Measurements from ENCODE around the gene PRKD1. TPM values are rescaled to one million over a fixed set of nuclear protein-coding genes. Genes with fewer than 3 reads are reported as not detected.

Gene PRKD1
- total RNA-seq, 1 donor from 2014 or later = 0.53 TPM

- H3K27me3 ChIP-seq (ENCODE audit: control insufficient read depth, insufficient read depth, low read length) = no peaks in the 10 kb centered on the region
- H3K36me3 ChIP-seq (ENCODE audit: control insufficient read depth, insufficient read depth, low read length) = no peaks in the 10 kb centered on the region
- FAIRE-seq (no peak), DNase-seq (ENCODE audit: low read depth) (no peak)
- no peak overlapping the region for H3K4me3 ChIP-seq (ENCODE audit: low read depth, low read length)
- no peak for TF ChIP-seq CTCF (IDR thresholded peaks at IDR 0.05; ENCODE audit: insufficient read depth, low read length, severe bottlenecking)
Measured at GRCh38 chr14:29684926-29685325, 242.7 kb downstream of the PRKD1 start.

GRCh38 chr14:29682789-29683188 is 244.9 kb downstream of the PRKD1 start:
- H3K36me3 ChIP-seq (ENCODE audit: control insufficient read depth, insufficient read depth, low read length) = no peaks in the 10 kb centered on the region
- H3K4me3 ChIP-seq (ENCODE audit: low read depth, low read length) = no peak overlapping the region
- TF ChIP-seq CTCF (IDR thresholded peaks at IDR 0.05; ENCODE audit: insufficient read depth, low read length, severe bottlenecking) = no peak
- no peaks in the 10 kb centered on the region for H3K27me3 ChIP-seq (ENCODE audit: control insufficient read depth, insufficient read depth, low read length)
- FAIRE-seq (no peak), DNase-seq (ENCODE audit: low read depth) (no peak)

GRCh38 chr14:29681316-29681715 is 246.3 kb downstream of the PRKD1 start:
- FAIRE-seq (no peak), DNase-seq (ENCODE audit: low read depth) (peak; percentile 7)
- H3K4me3 ChIP-seq (ENCODE audit: low read depth, low read length) = no peak overlapping the region
- no peaks in the 10 kb centered on the region for H3K27me3 ChIP-seq (ENCODE audit: control insufficient read depth, insufficient read depth, low read length)
- H3K36me3 ChIP-seq (ENCODE audit: control insufficient read depth, insufficient read depth, low read length) = no peaks in the 10 kb centered on the region
- TF ChIP-seq CTCF (IDR thresholded peaks at IDR 0.05; ENCODE audit: insufficient read depth, low read length, severe bottlenecking) = no peak

- H3K27me3 ChIP-seq (ENCODE audit: control insufficient read depth, insufficient read depth, low read length) = no peaks in the 10 kb centered on the region
- no peaks in the 10 kb centered on the region for H3K36me3 ChIP-seq (ENCODE audit: control insufficient read depth, insufficient read depth, low read length)
- no peak for DNase-seq (ENCODE audit: low read depth)
- TF ChIP-seq CTCF (IDR thresholded peaks at IDR 0.05; ENCODE audit: insufficient read depth, low read length, severe bottlenecking) = no peak
- H3K4me3 ChIP-seq (ENCODE audit: low read depth, low read length) = no peak overlapping the region
- FAIRE-seq = no peak
Measured at GRCh38 chr14:29674566-29675285, 252.9 kb downstream of the PRKD1 start.

- FAIRE-seq = no peak
- DNase-seq (ENCODE audit: low read depth) = no peak
- Histone ChIP-seq H3K4me3 (ENCODE audit: low read depth, low read length) (no peak overlapping the region), H3K36me3 (ENCODE audit: control insufficient read depth, insufficient read depth, low read length) (no peaks in the 10 kb centered on the region), H3K27me3 (ENCODE audit: control insufficient read depth, insufficient read depth, low read length) (no peaks in the 10 kb centered on the region)
- no peak for TF ChIP-seq CTCF (IDR thresholded peaks at IDR 0.05; ENCODE audit: insufficient read depth, low read length, severe bottlenecking)
Measured at GRCh38 chr14:29672831-29673230, 254.8 kb downstream of the PRKD1 start.

- no peak for TF ChIP-seq CTCF (IDR thresholded peaks at IDR 0.05; ENCODE audit: insufficient read depth, low read length, severe bottlenecking)
- Histone ChIP-seq H3K36me3 (ENCODE audit: control insufficient read depth, insufficient read depth, low read length) (no peaks in the 10 kb centered on the region), H3K4me3 (ENCODE audit: low read depth, low read length) (no peak overlapping the region), H3K27me3 (ENCODE audit: control insufficient read depth, insufficient read depth, low read length) (no peaks in the 10 kb centered on the region)
- DNase-seq (ENCODE audit: low read depth) = no peak
- FAIRE-seq = no peak
Measured at GRCh38 chr14:29671034-29671433, 256.6 kb downstream of the PRKD1 start.
